KBM-7 (cell line): ENCODE results near the gene SGIP1.

Source experiments
- DNase-seq: peaks from one replicate; pipeline ENCODE4 v3.0.0-alpha.2; 2015
- in situ Hi-C: fragments of 300-500 bp; cut with MboI; formaldehyde crosslinking; loops from 2 replicates; pipeline ENCODE4 v1.14.3; 2020; ENCODE audit warnings: low sequenced_read_pairs, low pct_unique_long_range_greater_than_20kb, mixed read lengths

The SGIP1 gene

GRCh38 chr1:66641891-66642473 lies 108.0 kb downstream of the SGIP1 start:
- in situ Hi-C loops: no loop called here
- no peak for DNase-seq

- in situ Hi-C loops: no loop called here
- DNase-seq: no peak
Measured at GRCh38 chr1:66642992-66643391, 109.0 kb downstream of the SGIP1 start.

GRCh38 chr1:66644331-66644730 lies 110.4 kb downstream of the SGIP1 start:
- no peak for DNase-seq
- in situ Hi-C loops: no loop called here

GRCh38 chr1:66648901-66649595 lies 115.1 kb downstream of the SGIP1 start:
- peak; percentile 73 for DNase-seq
- in situ Hi-C loops: no loop called here

- in situ Hi-C loops: no loop called here
- DNase-seq: no peak
Measured at GRCh38 chr1:66652556-66652955, 118.6 kb downstream of the SGIP1 start.

GRCh38 chr1:66654643-66655042 lies 120.7 kb downstream of the SGIP1 start:
- in situ Hi-C loops: no loop called here
- no peak for DNase-seq

- in situ Hi-C loops: no loop called here
Measured at GRCh38 chr1:66671455-66671854, 137.5 kb downstream of the SGIP1 start.

GRCh38 chr1:66676613-66677298 lies 142.8 kb downstream of the SGIP1 start:
- in situ Hi-C loops: no loop called here

More at GRCh38 chr1:66671455-66671854, 137.5 kb downstream of the SGIP1 start:
- no peak for DNase-seq

GRCh38 chr1:66678146-66678545 lies 144.2 kb downstream of the SGIP1 start:
- in situ Hi-C loops: no loop called here

More at GRCh38 chr1:66676613-66677298, 142.8 kb downstream of the SGIP1 start:
- no peak for DNase-seq

GRCh38 chr1:66679140-66679539 lies 145.2 kb downstream of the SGIP1 start:
- no peak for DNase-seq
- in situ Hi-C loops: no loop called here

More at GRCh38 chr1:66678146-66678545, 144.2 kb downstream of the SGIP1 start:
- no peak for DNase-seq

GRCh38 chr1:66681686-66682085 lies 147.7 kb downstream of the SGIP1 start:
- no peak for DNase-seq
- in situ Hi-C loops: no loop called here

- in situ Hi-C loops: no loop called here
- DNase-seq: no peak
Measured at GRCh38 chr1:66682106-66682505, 148.2 kb downstream of the SGIP1 start.

- in situ Hi-C loops: no loop called here
- no peak for DNase-seq
Measured at GRCh38 chr1:66684353-66684752, 150.4 kb downstream of the SGIP1 start.

GRCh38 chr1:66685265-66685664 lies 151.3 kb downstream of the SGIP1 start:
- no peak for DNase-seq
- in situ Hi-C loops: no loop called here

- DNase-seq: no peak
- in situ Hi-C loops: no loop called here
Measured at GRCh38 chr1:66685670-66686069, 151.7 kb downstream of the SGIP1 start.

GRCh38 chr1:66686406-66686805 lies 152.5 kb downstream of the SGIP1 start:
- no peak for DNase-seq
- in situ Hi-C loops: no loop called here

- DNase-seq: no peak
- in situ Hi-C loops: no loop called here
Measured at GRCh38 chr1:66687358-66687757, 153.4 kb downstream of the SGIP1 start.

- in situ Hi-C loops: no loop called here
- no peak for DNase-seq
Measured at GRCh38 chr1:66690666-66691381, 156.9 kb downstream of the SGIP1 start.

- no peak for DNase-seq
- in situ Hi-C loops: no loop called here
Measured at GRCh38 chr1:66692681-66693080, 158.7 kb downstream of the SGIP1 start.

GRCh38 chr1:66693856-66694255 lies 159.9 kb downstream of the SGIP1 start:
- in situ Hi-C loops: no loop called here
- DNase-seq: no peak
